HT-29 (cell line): ENCODE measurements around the gene CARM1. TPM values are rescaled to one million over a fixed set of nuclear protein-coding genes. Genes with fewer than 3 reads are reported as not detected.
"Not testable (repeated sequence)": the region's sequence is repeated elsewhere in the genome, so short reads cannot be mapped to it uniquely, and the experiment has no call there.

Experiments used
- DNase-seq: peaks from one replicate; pipeline ENCODE4 v3.0.0-alpha.2; 2015; ENCODE audit warnings: low spot score
- total RNA-seq: library from RNA; depleted of rRNA; stranded (reverse); fragments of >200 nt; shearing (Covaris generic); gene quantifications from 2 replicates; pipeline ENCODE4 v1.2.3, GENCODE V29; 2014

CARM1 gene
- total RNA-seq, 1 experiment from 2014 or later = 40.7 TPM

- DNase-seq = no peak
These were observed 1.3 kb downstream of the CARM1 start for GRCh38 chr19:10872546-10873107.

- no peak for DNase-seq
These were observed 2.7 kb downstream of the CARM1 start for GRCh38 chr19:10874024-10874423.

GRCh38 chr19:10876459-10877240 lies 5.3 kb downstream of the CARM1 start:
- no peak for DNase-seq

- not testable (repeated sequence) for DNase-seq
These were observed 6.3 kb downstream of the CARM1 start for GRCh38 chr19:10877608-10878007.

DNA sequence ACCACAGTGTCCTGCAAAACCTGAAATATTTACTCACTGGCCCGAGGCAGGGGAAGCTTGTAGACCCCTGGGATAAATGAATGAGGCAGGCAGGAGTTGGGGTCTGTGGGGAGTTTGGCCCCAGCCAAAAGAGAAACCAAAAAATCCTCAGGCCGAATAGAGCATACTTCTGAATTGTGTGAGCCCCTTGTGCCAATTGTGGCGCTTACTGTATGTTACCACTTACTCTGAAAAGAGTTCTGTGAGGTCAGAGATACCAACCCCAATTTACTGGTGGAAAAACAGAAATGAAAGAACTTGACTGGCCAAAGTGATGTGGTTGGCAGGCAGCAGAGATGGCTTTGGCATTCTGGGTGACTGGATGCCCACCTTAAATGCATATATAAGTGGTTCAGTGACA lies 6.9 kb downstream of the CARM1 start:
- DNase-seq = no peak

DNA sequence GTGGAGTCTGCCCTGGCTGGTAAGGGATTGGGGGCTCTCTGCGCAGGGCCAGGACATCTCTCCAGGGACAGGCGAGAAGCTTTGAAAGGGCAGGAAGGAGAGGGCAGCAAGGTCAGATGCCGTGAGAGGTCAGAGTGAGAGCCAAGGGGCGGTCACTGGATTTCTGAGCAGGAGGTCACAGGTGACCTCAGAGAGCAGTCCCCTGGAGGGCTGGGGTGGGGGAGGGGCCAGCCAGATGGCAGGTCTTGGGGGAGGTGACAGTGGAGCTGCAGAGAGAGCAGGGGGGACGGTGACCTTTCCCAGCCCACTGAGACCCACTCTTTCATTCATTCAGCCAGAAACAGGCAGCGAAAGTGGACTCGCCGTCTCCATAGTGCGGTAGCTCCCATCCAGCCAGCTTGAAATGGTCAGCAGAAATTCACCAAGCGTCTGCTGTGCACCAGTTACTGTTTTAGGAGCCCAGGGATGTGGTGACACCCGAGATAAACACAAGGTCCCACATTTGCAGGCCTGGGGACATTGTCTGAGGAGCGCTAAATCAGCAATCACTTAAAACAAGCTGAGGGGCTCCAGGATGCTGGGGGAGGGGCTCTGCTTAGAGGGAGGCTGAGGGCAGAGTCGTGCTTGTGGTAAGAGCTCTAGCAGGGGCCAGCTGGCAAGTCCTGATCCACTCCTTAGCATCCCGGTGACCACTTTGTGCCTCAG lies 10.2 kb downstream of the CARM1 start:
- DNase-seq = no peak

GRCh38 chr19:10882108-10882457 lies 10.7 kb downstream of the CARM1 start:
- DNase-seq = no peak

DNA sequence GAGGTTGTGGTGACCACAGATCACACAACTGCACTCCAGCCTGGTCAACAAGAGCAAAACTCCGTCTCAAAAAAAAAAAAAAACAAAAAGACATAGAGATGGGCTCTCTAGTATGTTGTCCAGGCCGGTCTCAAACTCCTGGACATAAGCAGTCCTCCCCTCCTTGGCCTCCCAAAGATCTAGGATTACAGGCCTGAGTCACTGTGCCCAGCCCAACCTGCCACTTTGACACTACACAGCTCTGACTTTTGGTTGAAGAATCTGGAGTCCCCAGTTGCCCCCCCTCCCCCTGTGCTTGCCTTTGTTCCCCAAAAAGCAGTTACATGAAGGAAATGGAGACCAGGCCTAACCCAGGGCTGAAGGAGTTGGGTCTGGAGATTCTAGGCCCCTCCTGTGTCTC lies 12.9 kb downstream of the CARM1 start:
- no peak for DNase-seq

GRCh38 chr19:10885201-10886169 lies 14.1 kb downstream of the CARM1 start:
- no peak for DNase-seq

DNA sequence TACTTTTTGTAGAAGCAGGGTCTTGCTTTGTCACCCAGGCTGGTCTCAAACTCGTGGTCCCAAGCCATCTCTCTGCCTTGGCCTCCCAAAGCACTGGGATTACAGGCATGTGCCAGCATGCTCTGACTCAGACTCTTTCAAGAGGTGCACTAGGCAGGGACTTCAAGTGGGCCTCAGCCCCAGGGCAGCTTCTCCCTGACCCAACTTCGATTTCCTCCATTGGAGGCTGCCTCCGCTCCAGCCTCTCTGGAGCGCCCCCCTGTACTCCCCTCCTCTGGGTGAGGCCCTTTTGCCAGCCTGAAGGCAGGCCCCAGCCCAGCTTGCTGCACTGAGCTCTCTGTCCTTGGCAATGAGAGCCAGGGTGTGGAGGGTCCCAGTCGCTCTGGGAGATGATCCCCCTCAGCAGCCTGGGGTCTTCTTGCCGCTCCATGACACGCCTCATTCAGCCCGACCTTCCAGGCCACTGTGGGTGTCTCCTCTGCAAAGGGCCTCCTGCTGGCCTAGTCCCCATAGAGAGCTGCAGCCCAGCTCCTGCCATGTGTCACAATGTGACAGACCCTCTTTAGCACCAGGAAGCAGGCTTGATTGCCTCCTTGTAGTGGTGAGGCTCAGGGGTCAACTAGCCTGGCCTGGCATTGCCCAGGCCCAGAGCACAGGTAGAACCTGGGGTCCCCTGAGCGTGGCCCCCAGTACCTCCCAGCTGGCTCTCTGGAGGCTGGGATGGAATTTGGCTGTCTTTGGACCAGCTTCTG lies 16.4 kb downstream of the CARM1 start:
- DNase-seq = no peak

- no peak for DNase-seq
These were observed 17.1 kb downstream of the CARM1 start for GRCh38 chr19:10888421-10888866.

DNA sequence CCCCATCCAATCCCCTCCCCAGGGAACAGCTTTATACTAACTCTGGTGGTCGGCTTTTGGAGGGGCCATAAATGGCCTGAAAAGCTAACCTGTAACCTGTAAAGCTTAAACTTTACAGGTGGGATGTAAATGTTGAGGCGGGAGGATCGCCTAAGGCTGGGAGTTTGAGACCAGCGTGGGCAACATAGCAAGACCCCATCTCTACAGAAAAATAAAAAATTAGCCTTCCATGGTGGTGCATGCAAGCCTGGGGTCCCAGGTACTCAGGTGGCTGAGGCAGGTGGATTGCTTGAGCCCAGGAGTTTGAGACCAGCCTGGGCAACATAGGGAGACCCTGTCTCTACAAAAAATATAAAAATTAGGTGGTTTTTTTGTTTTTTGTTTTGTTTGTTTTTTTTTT lies 18.5 kb downstream of the CARM1 start:
- DNase-seq = no peak

GRCh38 chr19:10891405-10892086 lies 20.2 kb downstream of the CARM1 start:
- DNase-seq = no peak

GRCh38 chr19:10892256-10892655 lies 20.9 kb downstream of the CARM1 start:
- DNase-seq = no peak

DNA sequence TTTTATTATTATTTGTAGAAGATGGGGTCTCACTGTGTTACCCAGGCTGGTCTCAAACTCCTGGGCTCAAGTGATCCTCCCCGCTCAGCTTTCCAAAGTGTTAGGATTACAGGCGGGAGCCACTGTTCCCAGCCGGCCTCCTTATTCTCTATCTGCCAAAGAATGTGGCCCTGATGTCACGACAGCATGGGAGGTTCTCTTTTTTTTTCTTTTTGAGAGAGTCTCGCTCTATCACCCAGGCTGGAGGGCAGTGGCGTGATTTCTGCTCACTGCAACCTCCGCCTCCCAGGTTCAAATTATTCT lies 23.5 kb downstream of the CARM1 start:
- no peak for DNase-seq

- DNase-seq = no peak
These were observed 24.0 kb downstream of the CARM1 start for GRCh38 chr19:10895363-10895762.

- no peak for DNase-seq
These were observed 24.6 kb downstream of the CARM1 start for GRCh38 chr19:10895920-10896319.

DNA sequence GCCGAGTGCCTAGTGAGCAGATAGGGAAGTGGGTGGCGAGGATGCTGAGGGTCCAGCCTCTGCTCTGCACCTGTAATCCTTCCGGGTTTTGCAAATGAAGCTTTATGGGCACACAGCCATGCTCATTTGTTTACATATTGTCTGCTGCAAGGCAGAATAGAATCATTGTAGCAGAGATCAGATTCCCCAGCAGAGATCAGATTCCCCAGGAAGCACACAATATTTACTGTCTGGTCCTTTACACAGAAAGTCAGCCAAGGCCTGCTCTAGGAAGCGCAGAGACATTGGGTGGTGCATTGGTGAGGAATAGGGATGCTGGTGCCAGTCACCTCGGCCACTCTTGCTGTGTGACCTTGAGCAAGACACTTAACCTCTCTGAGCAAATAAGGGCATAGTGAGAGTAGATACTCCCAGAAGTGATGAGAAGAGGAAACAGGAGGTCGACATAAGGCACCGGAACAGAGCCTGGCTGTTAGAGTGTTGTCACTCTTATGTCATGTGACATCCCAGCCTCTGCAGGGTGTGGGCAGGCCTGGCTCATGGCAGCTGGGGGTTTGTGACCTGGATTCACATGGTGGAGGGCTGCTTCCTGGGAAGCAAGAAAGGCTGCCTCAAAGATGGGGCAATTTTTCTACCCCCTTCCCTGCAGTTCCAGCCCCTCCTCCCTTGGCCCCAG lies 25.6 kb downstream of the CARM1 start:
- DNase-seq = no peak

DNA sequence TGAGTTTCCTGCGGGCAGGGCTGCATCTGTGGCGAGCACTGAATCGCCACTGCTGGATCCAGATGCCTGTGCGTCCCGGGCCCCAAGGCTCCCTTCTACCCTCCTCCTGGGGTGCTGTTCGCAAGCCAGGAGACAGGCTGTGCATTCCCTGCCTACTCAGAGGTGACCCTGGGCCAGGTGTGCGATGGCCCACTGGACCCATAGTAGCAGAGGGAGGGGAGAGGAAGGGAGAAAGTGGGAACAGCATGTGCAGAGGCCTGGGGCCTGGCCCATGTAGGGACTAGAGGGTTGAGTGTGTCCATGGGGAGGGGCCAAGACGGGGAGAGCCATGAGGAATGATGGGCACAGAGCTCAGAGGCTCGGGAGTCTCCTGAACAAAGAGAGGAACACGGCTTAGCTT lies 27.3 kb downstream of the CARM1 start:
- no peak for DNase-seq

- peak; percentile 78 for DNase-seq
These were observed 27.8 kb downstream of the CARM1 start for GRCh38 chr19:10899151-10899653.
